Keratinocyte (primary cell): Measurements from ENCODE around the gene BTG2.

Experiments
- EZH2 ChIP-seq: IDR thresholded peaks from one replicate; pipeline ENCODE4 v1.6.1; 2012; ENCODE audit warnings: inconsistent platforms, mild to moderate bottlenecking, low read length, moderate library complexity
- TF ChIP-seq, protein P1 (sequence below), 3 experiments: IDR thresholded peaks in 1 of 3; conservative IDR thresholded peaks in 1 of 3; optimal IDR thresholded peaks in 1 of 3; 2 replicates in 2 of 3; 3 replicates in 1 of 3; pipeline versions ENCODE3 to v1.5.1; 2011; ENCODE audit warnings: low read length in 3 of 3, mild to moderate bottlenecking in 3 of 3, moderate library complexity in 2 of 3, control low read depth in 1 of 3, inconsistent platforms in 1 of 3; ENCODE audit not compliant: insufficient read depth in 2 of 3; ENCODE audit errors: extremely low read depth in 1 of 3

DNA sequence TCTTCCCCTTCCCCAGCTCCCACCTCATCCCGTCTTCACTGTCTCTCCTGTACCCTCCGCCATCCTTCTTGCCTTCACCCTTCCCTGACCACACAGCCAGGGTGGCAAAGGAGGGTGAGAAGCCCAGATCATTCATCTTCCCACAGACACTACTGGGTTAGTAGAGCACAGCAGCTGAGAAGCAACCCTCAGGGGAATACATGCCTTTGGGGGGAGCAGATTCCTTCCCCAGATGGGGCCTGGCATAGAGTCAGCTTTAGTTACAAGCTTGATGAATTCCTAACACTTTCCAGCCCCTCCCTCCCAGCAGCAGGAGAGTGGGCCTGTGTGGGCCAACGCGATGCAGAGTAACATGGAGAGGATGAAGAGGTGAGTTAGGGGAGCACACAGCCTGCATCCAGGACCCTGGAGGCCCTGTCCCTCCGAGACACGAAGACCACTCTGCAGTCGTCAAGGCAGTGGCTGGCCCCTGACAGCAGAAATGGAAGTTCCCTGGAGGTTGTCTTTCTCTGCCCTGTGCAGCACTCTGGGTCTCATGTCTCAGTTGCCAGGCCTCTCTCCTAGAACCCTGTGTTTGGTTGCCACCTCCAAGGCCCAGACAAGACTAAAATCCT, 8.8 kb upstream of the BTG2 start:
- TF ChIP-seq EZH2 = no peak
- TF ChIP-seq, protein P1, sequence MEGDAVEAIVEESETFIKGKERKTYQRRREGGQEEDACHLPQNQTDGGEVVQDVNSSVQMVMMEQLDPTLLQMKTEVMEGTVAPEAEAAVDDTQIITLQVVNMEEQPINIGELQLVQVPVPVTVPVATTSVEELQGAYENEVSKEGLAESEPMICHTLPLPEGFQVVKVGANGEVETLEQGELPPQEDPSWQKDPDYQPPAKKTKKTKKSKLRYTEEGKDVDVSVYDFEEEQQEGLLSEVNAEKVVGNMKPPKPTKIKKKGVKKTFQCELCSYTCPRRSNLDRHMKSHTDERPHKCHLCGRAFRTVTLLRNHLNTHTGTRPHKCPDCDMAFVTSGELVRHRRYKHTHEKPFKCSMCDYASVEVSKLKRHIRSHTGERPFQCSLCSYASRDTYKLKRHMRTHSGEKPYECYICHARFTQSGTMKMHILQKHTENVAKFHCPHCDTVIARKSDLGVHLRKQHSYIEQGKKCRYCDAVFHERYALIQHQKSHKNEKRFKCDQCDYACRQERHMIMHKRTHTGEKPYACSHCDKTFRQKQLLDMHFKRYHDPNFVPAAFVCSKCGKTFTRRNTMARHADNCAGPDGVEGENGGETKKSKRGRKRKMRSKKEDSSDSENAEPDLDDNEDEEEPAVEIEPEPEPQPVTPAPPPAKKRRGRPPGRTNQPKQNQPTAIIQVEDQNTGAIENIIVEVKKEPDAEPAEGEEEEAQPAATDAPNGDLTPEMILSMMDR (optimal IDR thresholded peaks at IDR 0.05 in 1 of 3, IDR thresholded peaks at IDR 0.05 in 1 of 3, conservative IDR thresholded peaks at IDR 0.05 in 1 of 3; ENCODE audit: extremely low read depth in 1 of 3, insufficient read depth in 2 of 3, low read length in 3 of 3) = no peak
